ENCODE results near the gene ZNF496.

ZNF496 gene

GRCh38 chr1:247330548-247331171, 1.0 kb downstream of the ZNF496 start:
- POLR2A ChIA-PET = interaction anchor here (0.7 kb wide), 1 partner anchor 10 kb away, joined by 3 read pairs; no protein-coding TSS in a partner anchor
- TF ChIP-seq CTCF (IDR thresholded peaks at IDR 0.05; ENCODE audit: control extremely low read depth, extremely low read depth, low read depth, missing control alignments) = no peak
- DNase-seq (ENCODE audit: extremely low spot score) = no peak
- CTCF ChIA-PET = interaction anchor here (1.0 kb wide), 1 partner anchor 17 kb away, joined by 3 read pairs; no protein-coding TSS in a partner anchor

- DNase-seq (ENCODE audit: extremely low spot score) = no peak
- ChIA-PET POLR2A (interaction anchor here (0.5 kb wide), 1 partner anchor 224 kb away, joined by 4 read pairs; no protein-coding TSS in a partner anchor), CTCF (interaction anchor here (0.9 to 1.0 kb wide), 2 partner anchors 11 to 23 kb away, joined by 3 read pairs; no protein-coding TSS in a partner anchor)
- TF ChIP-seq CTCF (IDR thresholded peaks at IDR 0.05; ENCODE audit: control extremely low read depth, extremely low read depth, low read depth, missing control alignments) = no peak
Observed at GRCh38 chr1:247329097-247329617, 2.5 kb downstream of the ZNF496 start.

- no peak for DNase-seq (ENCODE audit: extremely low spot score)
- ChIA-PET CTCF (interaction anchor here (0.9 to 1.0 kb wide), 2 partner anchors 10 to 24 kb away, joined by 3 read pairs; no protein-coding TSS in a partner anchor), POLR2A (no interaction called here)
- no peak for TF ChIP-seq CTCF (IDR thresholded peaks at IDR 0.05; ENCODE audit: control extremely low read depth, extremely low read depth, low read depth, missing control alignments)
Observed at GRCh38 chr1:247328311-247328710, 3.4 kb downstream of the ZNF496 start.

GRCh38 chr1:247326411-247327130, 5.1 kb downstream of the ZNF496 start:
- ChIA-PET POLR2A (no interaction called here), CTCF (interaction anchor here (1.2 to 3.8 kb wide), 2 partner anchors 13 to 14 kb away, joined by 4 to 19 read pairs; no protein-coding TSS in a partner anchor)
- no peak for DNase-seq (ENCODE audit: extremely low spot score)
- no peak for TF ChIP-seq CTCF (IDR thresholded peaks at IDR 0.05; ENCODE audit: control extremely low read depth, extremely low read depth, low read depth, missing control alignments)

- ChIA-PET POLR2A (no interaction called here), CTCF (interaction anchor here (0.8 to 3.8 kb wide), 5 partner anchors 12 to 226 kb away, joined by 3 to 19 read pairs (median 3); no protein-coding TSS in a partner anchor)
- no peak for DNase-seq (ENCODE audit: extremely low spot score)
- TF ChIP-seq CTCF (IDR thresholded peaks at IDR 0.05; ENCODE audit: control extremely low read depth, extremely low read depth, low read depth, missing control alignments) = no peak
Observed at GRCh38 chr1:247324923-247325322, 6.7 kb downstream of the ZNF496 start.

- no peak for DNase-seq (ENCODE audit: extremely low spot score)
- no peak for TF ChIP-seq CTCF (IDR thresholded peaks at IDR 0.05; ENCODE audit: control extremely low read depth, extremely low read depth, low read depth, missing control alignments)
- POLR2A ChIA-PET = no interaction called here
- CTCF ChIA-PET = interaction anchor here (1.4 to 3.8 kb wide), 2 partner anchors 12 to 225 kb away, joined by 3 to 19 read pairs; no protein-coding TSS in a partner anchor
Observed at GRCh38 chr1:247324204-247324787, 7.4 kb downstream of the ZNF496 start.
